Measurements from ENCODE around the gene SPCS2. TPM values are rescaled to one million over a fixed set of nuclear protein-coding genes. Genes with fewer than 3 reads are reported as not detected.

SPCS2 gene
- total RNA-seq, 4 donors from 2014 or later, result 40.7 to 62.8 (median 53.6) TPM

DNA sequence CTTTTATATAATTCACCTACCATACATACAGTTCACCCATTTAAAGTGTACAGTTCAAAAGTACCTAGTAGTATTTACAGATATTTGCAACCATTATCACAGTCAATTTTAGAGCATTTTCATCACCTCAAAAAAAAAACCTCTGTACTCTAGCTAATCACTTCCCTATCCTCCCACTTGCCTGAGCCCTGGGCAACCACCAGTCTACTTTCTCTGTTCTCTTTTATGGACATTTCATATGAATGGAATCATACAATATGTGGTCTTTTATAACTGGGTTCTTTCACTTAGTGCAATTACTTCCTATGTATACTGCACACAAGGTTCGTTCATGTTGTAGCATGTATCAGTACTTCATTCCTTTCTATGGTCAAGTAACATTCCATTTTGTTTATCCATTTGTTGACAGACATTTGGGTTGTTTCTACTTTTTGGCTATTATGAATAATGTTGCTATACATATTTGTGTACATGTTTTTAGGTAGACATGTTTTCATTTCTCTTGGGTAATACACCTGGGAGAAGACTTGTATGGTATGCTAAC lies 21.9 kb downstream of the SPCS2 start:
- TF ChIP-seq, protein P1, sequence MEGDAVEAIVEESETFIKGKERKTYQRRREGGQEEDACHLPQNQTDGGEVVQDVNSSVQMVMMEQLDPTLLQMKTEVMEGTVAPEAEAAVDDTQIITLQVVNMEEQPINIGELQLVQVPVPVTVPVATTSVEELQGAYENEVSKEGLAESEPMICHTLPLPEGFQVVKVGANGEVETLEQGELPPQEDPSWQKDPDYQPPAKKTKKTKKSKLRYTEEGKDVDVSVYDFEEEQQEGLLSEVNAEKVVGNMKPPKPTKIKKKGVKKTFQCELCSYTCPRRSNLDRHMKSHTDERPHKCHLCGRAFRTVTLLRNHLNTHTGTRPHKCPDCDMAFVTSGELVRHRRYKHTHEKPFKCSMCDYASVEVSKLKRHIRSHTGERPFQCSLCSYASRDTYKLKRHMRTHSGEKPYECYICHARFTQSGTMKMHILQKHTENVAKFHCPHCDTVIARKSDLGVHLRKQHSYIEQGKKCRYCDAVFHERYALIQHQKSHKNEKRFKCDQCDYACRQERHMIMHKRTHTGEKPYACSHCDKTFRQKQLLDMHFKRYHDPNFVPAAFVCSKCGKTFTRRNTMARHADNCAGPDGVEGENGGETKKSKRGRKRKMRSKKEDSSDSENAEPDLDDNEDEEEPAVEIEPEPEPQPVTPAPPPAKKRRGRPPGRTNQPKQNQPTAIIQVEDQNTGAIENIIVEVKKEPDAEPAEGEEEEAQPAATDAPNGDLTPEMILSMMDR (IDR thresholded peaks at IDR 0.05), result no peak
- TF ChIP-seq POLR2A (IDR thresholded peaks at IDR 0.05), result no peak
- peaks cover 0 to 99% (median 22%) of the 10 kb centered on the region in 3 donors for H3K36me3 ChIP-seq
- intact Hi-C loops (cut with DNase I), result no loop called here

DNA sequence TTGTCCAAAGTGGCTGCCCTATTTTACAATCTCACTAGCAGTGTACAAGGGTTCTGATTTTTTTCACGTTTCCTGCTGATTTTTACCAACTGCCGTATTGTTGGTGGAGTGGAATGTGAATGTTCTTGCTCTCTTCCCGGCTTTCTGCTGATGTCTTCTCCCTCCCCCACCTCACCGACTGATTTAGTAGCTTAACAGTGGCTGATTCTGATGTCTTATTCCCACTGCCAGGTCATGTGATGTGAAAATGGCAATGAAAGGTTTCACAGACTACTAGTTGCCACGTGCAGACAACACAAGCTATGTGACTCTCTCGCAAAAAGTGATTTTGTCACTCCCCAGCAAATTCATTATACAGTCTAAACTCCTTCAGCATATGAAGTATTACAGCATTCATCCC lies 22.4 kb downstream of the SPCS2 start:
- H3K27me3 ChIP-seq, result no peaks in the 10 kb centered on the region
- 92 to 95% methylated on average over 6 of the region's 6 CpGs for WGBS, 2 donors
- intact Hi-C loops (cut with DNase I), result no loop called here
- H3K36me3 ChIP-seq, result peaks cover 0 to 99% (median 22%) of the 10 kb centered on the region in 3 donors
- no peak for DNase-seq
- no peaks in the 10 kb centered on the region for H3K4me1 ChIP-seq
- H3K4me3 ChIP-seq, result no peak overlapping the region
- no peaks in the 10 kb centered on the region for H3K9me3 ChIP-seq
- H3K27ac ChIP-seq, result no peak overlapping the region
- no peak for TF ChIP-seq POLR2A (IDR thresholded peaks at IDR 0.05)
- TF ChIP-seq, protein P1 (IDR thresholded peaks at IDR 0.05), result no peak

More for the DNA sequence above, 21.9 kb downstream of the SPCS2 start:
- no peak for DNase-seq
- Histone ChIP-seq H3K27me3 (no peaks in the 10 kb centered on the region), H3K4me3 (no peak overlapping the region), H3K27ac (no peak overlapping the region), H3K4me1 (no peaks in the 10 kb centered on the region), H3K9me3 (no peaks in the 10 kb centered on the region)
- 73 to 94% methylated on average over 1 of the region's 1 CpG for WGBS, 2 donors

DNA sequence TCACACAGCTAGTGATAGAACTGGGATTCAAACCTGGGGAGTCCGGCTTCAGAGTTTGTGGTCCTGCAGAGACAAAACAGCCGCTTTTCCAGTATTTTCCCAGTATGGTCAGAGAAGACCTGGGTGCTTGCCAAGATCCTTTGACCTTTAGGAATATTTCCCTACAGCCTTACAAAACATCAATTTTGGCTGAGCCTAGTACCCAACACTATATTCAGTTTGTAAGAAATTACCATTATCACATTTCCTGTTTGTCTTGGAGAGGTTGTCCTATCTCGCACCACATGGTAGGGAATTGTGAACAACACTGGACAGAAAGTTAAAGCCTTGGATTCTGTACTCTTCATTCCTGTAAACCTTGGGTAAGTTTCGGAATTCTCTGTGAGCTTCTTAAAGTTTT lies 29.0 kb downstream of the SPCS2 start:
- intact Hi-C loops (cut with DNase I), result no loop called here
- H3K27me3 ChIP-seq, result no peaks in the 10 kb centered on the region
- no peaks in the 10 kb centered on the region for H3K9me3 ChIP-seq
- no peak for TF ChIP-seq POLR2A (IDR thresholded peaks at IDR 0.05)
- TF ChIP-seq, protein P1 (IDR thresholded peaks at IDR 0.05), result no peak
- no peak for DNase-seq
- WGBS, 2 donors, result 90 to 93% methylated on average over 4 of the region's 4 CpGs
- peaks cover 0 to 82% (median 4%) of the 10 kb centered on the region in 3 donors for H3K36me3 ChIP-seq
- H3K27ac ChIP-seq, result no peak overlapping the region
- H3K4me1 ChIP-seq, result no peaks in the 10 kb centered on the region
- no peak overlapping the region for H3K4me3 ChIP-seq

DNA sequence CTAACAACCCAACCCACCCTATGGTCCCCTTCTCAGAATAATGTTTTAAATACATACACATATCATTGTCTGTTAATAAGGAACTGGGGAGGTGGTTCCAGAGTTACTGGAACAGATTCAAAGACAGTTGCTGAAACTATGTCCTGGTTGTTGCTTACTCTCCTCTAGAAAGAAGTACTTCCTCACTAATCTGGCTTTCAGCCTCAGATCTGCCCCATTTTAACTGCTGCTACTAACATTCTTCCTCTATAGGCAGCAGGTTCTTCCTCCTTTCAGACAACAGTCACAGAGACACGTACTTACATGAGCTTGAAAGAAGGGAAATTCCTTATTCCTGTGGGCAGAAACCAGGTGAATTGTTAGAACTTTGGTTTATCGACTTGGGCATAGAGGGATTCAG lies 31.6 kb downstream of the SPCS2 start:
- 63 to 82% methylated on average over 2 of the region's 2 CpGs for WGBS, 2 donors
- H3K4me1 ChIP-seq, result no peaks in the 10 kb centered on the region
- no peak for DNase-seq
- peaks cover 0 to 56% (median 0%) of the 10 kb centered on the region in 3 donors for H3K36me3 ChIP-seq
- H3K9me3 ChIP-seq, result no peaks in the 10 kb centered on the region
- H3K4me3 ChIP-seq, result no peak overlapping the region
- intact Hi-C loops (cut with DNase I), result no loop called here
- H3K27ac ChIP-seq, result no peak overlapping the region
- no peak for TF ChIP-seq POLR2A (IDR thresholded peaks at IDR 0.05)
- TF ChIP-seq, protein P1 (IDR thresholded peaks at IDR 0.05), result no peak
- no peaks in the 10 kb centered on the region for H3K27me3 ChIP-seq

DNA sequence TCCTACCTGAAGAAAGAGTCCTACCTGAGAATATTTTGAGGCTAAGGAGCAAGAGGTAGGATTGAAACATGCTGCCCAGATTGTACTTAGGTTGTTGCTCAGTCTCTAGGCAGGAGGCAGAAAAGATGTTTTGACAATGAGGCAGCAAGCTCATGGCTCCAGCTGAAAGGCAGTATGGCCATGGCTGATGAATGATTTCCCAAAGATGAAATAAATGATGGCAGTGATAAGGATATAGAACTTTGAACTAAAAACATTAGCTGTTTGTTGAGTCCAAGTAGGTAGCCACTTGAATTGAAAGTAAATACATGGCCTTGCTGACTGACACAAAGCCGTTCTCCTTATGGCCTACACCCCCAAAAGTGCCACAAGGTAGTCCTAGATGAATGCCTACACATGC lies 32.8 kb downstream of the SPCS2 start:
- no peak for DNase-seq
- Histone ChIP-seq H3K36me3 (peaks cover 0 to 44% (median 0%) of the 10 kb centered on the region in 3 donors), H3K4me3 (no peak overlapping the region), H3K4me1 (no peaks in the 10 kb centered on the region), H3K27ac (no peak overlapping the region), H3K27me3 (no peaks in the 10 kb centered on the region), H3K9me3 (no peaks in the 10 kb centered on the region)
- 94 to 100% methylated on average over 1 of the region's 1 CpG for WGBS, 2 donors
- TF ChIP-seq POLR2A (IDR thresholded peaks at IDR 0.05), result no peak
- TF ChIP-seq, protein P1 (IDR thresholded peaks at IDR 0.05), result no peak
- intact Hi-C loops (cut with DNase I), result no loop called here

Data from esophagus squamous epithelium (tissue), 5 donors.